Measurements from ENCODE around the gene BBS9.

Gene BBS9

GRCh38 chr7:33597181-33597580 lies 467.8 kb downstream of the BBS9 start:
- H3K27ac ChIP-seq (ENCODE audit: low read length), result no peak overlapping the region

GRCh38 chr7:33601101-33601500 lies 471.7 kb downstream of the BBS9 start:
- Histone ChIP-seq H3K9me2 (replicated peaks; ENCODE audit: insufficient read depth, low read length) (no peaks in the 10 kb centered on the region), H3K9me3 (replicated peaks; ENCODE audit: insufficient read depth, low read length) (no peaks in the 10 kb centered on the region), H3K27ac (ENCODE audit: low read length) (no peak overlapping the region), H3K4me1 (ENCODE audit: low read length) (no peaks in the 10 kb centered on the region), H3K79me2 (ENCODE audit: low read length) (no peaks in the 10 kb centered on the region), H3K36me3 (replicated peaks; ENCODE audit: insufficient read depth, low read length) (no peaks in the 10 kb centered on the region), H3K9ac (ENCODE audit: low read length) (no peak overlapping the region), H3K4me2 (ENCODE audit: low read depth, low read length) (no peak overlapping the region), H2AFZ (ENCODE audit: low read length) (no peak overlapping the region), H4K20me1 (ENCODE audit: insufficient read depth, low read length) (no peaks in the 10 kb centered on the region), H3F3A (ENCODE audit: insufficient read depth, low read length) (no peaks in the 10 kb centered on the region), H3K27me3 (replicated peaks; ENCODE audit: insufficient read depth, low read length) (no peaks in the 10 kb centered on the region), H3K4me3 (ENCODE audit: low read length) (no peak overlapping the region)
- no peak for DNase-seq
- TF ChIP-seq EZH2phosphoT487 (IDR thresholded peaks at IDR 0.05; ENCODE audit: low read length), result no peak
- TF ChIP-seq CTCF (IDR thresholded peaks at IDR 0.05; ENCODE audit: low read length), result no peak
- no peak for TF ChIP-seq EZH2 (optimal IDR thresholded peaks at IDR 0.05; ENCODE audit: low read depth, low read length)

More at GRCh38 chr7:33597181-33597580, 467.8 kb downstream of the BBS9 start:
- Histone ChIP-seq H3K4me1 (ENCODE audit: low read length) (no peaks in the 10 kb centered on the region), H3K4me2 (ENCODE audit: low read depth, low read length) (no peak overlapping the region), H3F3A (ENCODE audit: insufficient read depth, low read length) (no peaks in the 10 kb centered on the region), H3K36me3 (replicated peaks; ENCODE audit: insufficient read depth, low read length) (no peaks in the 10 kb centered on the region), H2AFZ (ENCODE audit: low read length) (no peak overlapping the region), H4K20me1 (ENCODE audit: insufficient read depth, low read length) (no peaks in the 10 kb centered on the region), H3K9ac (ENCODE audit: low read length) (no peak overlapping the region), H3K27me3 (replicated peaks; ENCODE audit: insufficient read depth, low read length) (no peaks in the 10 kb centered on the region), H3K4me3 (ENCODE audit: low read length) (no peak overlapping the region), H3K9me2 (replicated peaks; ENCODE audit: insufficient read depth, low read length) (no peaks in the 10 kb centered on the region), H3K79me2 (ENCODE audit: low read length) (no peaks in the 10 kb centered on the region), H3K9me3 (replicated peaks; ENCODE audit: insufficient read depth, low read length) (no peaks in the 10 kb centered on the region)
- TF ChIP-seq EZH2phosphoT487 (IDR thresholded peaks at IDR 0.05; ENCODE audit: low read length), result no peak
- TF ChIP-seq CTCF (IDR thresholded peaks at IDR 0.05; ENCODE audit: low read length), result no peak
- TF ChIP-seq EZH2 (optimal IDR thresholded peaks at IDR 0.05; ENCODE audit: low read depth, low read length), result no peak
- DNase-seq, result no peak

GRCh38 chr7:33601884-33602283 lies 472.5 kb downstream of the BBS9 start:
- H3K9me3 ChIP-seq (replicated peaks; ENCODE audit: insufficient read depth, low read length), result no peaks in the 10 kb centered on the region
- H3K9ac ChIP-seq (ENCODE audit: low read length), result no peak overlapping the region
- DNase-seq, result no peak
- no peak overlapping the region for H3K27ac ChIP-seq (ENCODE audit: low read length)
- no peaks in the 10 kb centered on the region for H3K4me1 ChIP-seq (ENCODE audit: low read length)
- H3F3A ChIP-seq (ENCODE audit: insufficient read depth, low read length), result no peaks in the 10 kb centered on the region
- no peak overlapping the region for H3K4me2 ChIP-seq (ENCODE audit: low read depth, low read length)
- H3K4me3 ChIP-seq (ENCODE audit: low read length), result no peak overlapping the region
- H4K20me1 ChIP-seq (ENCODE audit: insufficient read depth, low read length), result no peaks in the 10 kb centered on the region
- no peak overlapping the region for H2AFZ ChIP-seq (ENCODE audit: low read length)
- no peaks in the 10 kb centered on the region for H3K27me3 ChIP-seq (replicated peaks; ENCODE audit: insufficient read depth, low read length)
- H3K79me2 ChIP-seq (ENCODE audit: low read length), result no peaks in the 10 kb centered on the region
- no peaks in the 10 kb centered on the region for H3K9me2 ChIP-seq (replicated peaks; ENCODE audit: insufficient read depth, low read length)
- H3K36me3 ChIP-seq (replicated peaks; ENCODE audit: insufficient read depth, low read length), result no peaks in the 10 kb centered on the region
- TF ChIP-seq EZH2 (optimal IDR thresholded peaks at IDR 0.05; ENCODE audit: low read depth, low read length) (no peak), CTCF (IDR thresholded peaks at IDR 0.05; ENCODE audit: low read length) (no peak), EZH2phosphoT487 (IDR thresholded peaks at IDR 0.05; ENCODE audit: low read length) (no peak)
